SK-N-MC (cell line): ENCODE measurements around the gene MAP10.

Source experiments
- DNase-seq: peaks from one replicate; pipeline ENCODE4 v3.0.0-alpha.2; 2011; ENCODE audit warnings: low read depth, low spot score
- H3K27ac ChIP-seq: fragments of 200-600 bp; sonication (generic); 2 replicates; pipeline ENCODE4 v1.5.1; 2016; ENCODE audit warnings: mixed run types
- H3K36me3 ChIP-seq: fragments of 200-600 bp; sonication (generic); 2 replicates; pipeline ENCODE4 v1.6.1; 2017; ENCODE audit warnings: antibody characterized with exemption, low read length, mixed read lengths; ENCODE audit not compliant: insufficient read depth
- H3K4me3 ChIP-seq: fragments of 200-600 bp; sonication (generic); 2 replicates; pipeline ENCODE4 v1.5.1; 2016
- H3K9ac ChIP-seq: fragments of 200-600 bp; sonication (generic); 2 replicates; pipeline ENCODE4 v1.8.0; 2017; ENCODE audit warnings: mixed run types, mixed read lengths; ENCODE audit not compliant: insufficient read length
- H3K9me3 ChIP-seq: fragments of 200-600 bp; sonication (generic); 2 replicates; pipeline ENCODE4 v1.6.1; 2017; ENCODE audit warnings: low read depth, mild to moderate bottlenecking, antibody characterized with exemption, low read length, moderate library complexity, mixed read lengths
- EZH2 ChIP-seq: fragments of 200-600 bp; sonication (generic); IDR thresholded peaks from one replicate; pipeline ENCODE4 v1.6.1; 2017; ENCODE audit warnings: antibody characterized with exemption
- FOXP2 ChIP-seq: optimal IDR thresholded peaks from 2 replicates; pipeline ENCODE3; 2011; ENCODE audit warnings: mild to moderate bottlenecking, moderate library complexity; ENCODE audit not compliant: insufficient read depth; ENCODE audit errors: extremely low read length, control extremely low read depth
- POLR2AphosphoS5 ChIP-seq: IDR thresholded peaks from 2 replicates; pipeline ENCODE4 v1.6.1; 2012; ENCODE audit warnings: mild to moderate bottlenecking, low read depth, low read length, borderline replicate concordance

The MAP10 gene

DNA sequence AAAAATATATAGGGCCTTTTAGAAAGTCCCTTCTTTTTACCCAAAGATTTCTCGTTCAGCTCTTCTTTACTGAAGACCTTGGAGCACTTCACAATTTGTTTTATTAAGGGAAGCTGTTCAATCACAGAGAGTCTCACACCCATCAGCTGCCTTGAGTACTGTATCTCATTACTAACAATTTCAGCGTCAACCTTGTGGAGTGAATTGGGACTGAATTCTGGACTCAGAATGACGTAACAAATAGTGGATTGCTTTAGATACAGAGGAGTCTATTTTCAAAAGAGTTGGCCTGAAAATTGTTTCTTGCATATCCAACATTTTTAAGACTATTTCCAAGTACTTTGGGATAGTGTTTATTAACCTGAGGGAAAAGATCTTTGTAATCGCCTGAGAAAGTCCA is 7.9 kb downstream of the MAP10 start:
- TF ChIP-seq FOXP2 = no peak
- no peak for TF ChIP-seq POLR2AphosphoS5
- TF ChIP-seq EZH2 = no peak
- Histone ChIP-seq H3K9me3 (no peaks in the 10 kb centered on the region), H3K27ac (no peak overlapping the region), H3K4me3 (no peak overlapping the region), H3K36me3 (no peaks in the 10 kb centered on the region), H3K9ac (no peak overlapping the region)
- DNase-seq = no peak

DNA sequence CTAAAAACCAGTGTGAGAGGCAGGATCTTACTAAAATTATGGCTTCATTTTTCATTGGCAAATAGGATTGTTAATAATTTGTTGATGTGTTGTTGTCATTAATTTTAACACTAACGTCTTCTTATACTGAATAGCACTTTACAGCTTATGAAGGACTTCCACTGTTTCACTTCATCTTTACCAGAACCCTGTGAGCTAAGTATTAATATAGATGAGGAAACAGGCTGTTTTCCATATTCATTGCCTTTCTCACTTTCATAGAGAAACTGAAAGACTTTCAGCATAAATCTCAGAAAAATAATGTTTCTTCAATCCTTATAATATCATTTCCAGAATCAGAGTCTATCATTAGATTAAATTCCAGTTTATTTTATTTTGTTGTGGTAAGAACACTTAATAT is 8.5 kb downstream of the MAP10 start:
- Histone ChIP-seq H3K9ac (no peak overlapping the region), H3K4me3 (no peak overlapping the region), H3K27ac (no peak overlapping the region), H3K9me3 (no peaks in the 10 kb centered on the region), H3K36me3 (no peaks in the 10 kb centered on the region)
- no peak for DNase-seq
- TF ChIP-seq FOXP2 (no peak), POLR2AphosphoS5 (no peak), EZH2 (no peak)

DNA sequence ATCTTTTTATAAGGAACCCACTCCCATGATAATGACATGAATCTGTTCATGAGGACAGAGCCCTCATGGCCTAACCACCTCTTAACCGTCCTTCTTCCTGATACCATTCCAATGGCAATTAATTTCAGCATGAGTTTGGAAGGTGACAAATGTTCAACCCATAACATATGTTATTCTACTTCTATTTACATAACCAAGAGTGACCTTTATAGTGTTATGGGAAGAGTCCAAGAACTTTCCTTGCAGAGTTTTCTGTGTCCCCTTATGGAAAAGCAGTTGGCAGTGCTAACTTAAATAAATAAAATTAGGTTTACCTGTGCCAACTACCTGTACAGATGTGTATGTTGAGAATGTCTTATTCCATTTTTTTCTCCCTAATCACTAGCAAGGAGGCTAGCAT is 11.1 kb downstream of the MAP10 start:
- Histone ChIP-seq H3K9ac (no peak overlapping the region), H3K9me3 (no peaks in the 10 kb centered on the region), H3K36me3 (no peaks in the 10 kb centered on the region), H3K27ac (no peak overlapping the region), H3K4me3 (no peak overlapping the region)
- no peak for DNase-seq
- TF ChIP-seq FOXP2 (no peak), EZH2 (no peak), POLR2AphosphoS5 (no peak)

DNA sequence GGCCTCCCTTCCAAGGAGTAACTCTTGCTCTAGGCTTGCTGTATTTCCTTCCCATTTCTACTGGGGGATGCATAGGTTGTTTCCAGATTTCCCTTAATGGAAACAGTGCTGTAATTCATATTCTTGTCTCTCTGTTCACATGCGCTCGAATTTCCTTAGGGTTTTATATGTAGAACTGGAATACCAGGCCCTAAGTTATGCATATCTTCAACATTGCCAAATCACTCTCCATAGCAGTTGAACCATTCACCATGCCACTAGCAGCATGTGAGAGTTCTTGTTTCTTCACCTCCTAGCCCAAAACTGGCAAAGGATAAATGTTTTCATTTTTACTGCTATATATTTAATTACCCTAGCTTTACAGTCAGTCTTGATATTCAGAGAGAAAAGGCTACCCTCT is 12.8 kb downstream of the MAP10 start:
- DNase-seq = no peak
- no peak overlapping the region for H3K27ac ChIP-seq
- no peaks in the 10 kb centered on the region for H3K9me3 ChIP-seq
- H3K36me3 ChIP-seq = no peaks in the 10 kb centered on the region
- H3K9ac ChIP-seq = no peak overlapping the region
- no peak overlapping the region for H3K4me3 ChIP-seq
- no peak for TF ChIP-seq POLR2AphosphoS5

DNA sequence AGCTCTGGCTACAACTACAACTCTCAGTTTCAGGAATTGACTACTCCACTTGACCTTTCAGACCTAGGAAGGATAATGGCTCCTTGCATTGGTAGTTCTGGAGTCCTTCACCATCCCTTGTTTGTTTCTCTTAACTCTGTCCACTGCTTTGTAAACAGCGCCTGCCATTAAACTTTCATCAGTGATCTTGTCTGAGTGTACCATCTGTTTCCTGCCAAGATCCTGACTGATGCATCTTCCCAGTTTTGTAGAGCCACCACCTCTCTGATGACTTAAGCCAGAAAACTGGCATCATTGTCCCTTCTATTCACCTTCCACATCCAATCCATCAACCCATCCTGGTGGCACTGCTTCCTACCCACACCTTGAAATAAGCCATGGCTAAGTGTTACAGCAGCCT is 15.2 kb downstream of the MAP10 start:
- H3K4me3 ChIP-seq = no peak overlapping the region
- TF ChIP-seq FOXP2 (no peak), POLR2AphosphoS5 (no peak), EZH2 (no peak)
- H3K36me3 ChIP-seq = no peaks in the 10 kb centered on the region
- H3K9me3 ChIP-seq = no peaks in the 10 kb centered on the region
- no peak for DNase-seq
- H3K9ac ChIP-seq = no peak overlapping the region
- H3K27ac ChIP-seq = no peak overlapping the region

DNA sequence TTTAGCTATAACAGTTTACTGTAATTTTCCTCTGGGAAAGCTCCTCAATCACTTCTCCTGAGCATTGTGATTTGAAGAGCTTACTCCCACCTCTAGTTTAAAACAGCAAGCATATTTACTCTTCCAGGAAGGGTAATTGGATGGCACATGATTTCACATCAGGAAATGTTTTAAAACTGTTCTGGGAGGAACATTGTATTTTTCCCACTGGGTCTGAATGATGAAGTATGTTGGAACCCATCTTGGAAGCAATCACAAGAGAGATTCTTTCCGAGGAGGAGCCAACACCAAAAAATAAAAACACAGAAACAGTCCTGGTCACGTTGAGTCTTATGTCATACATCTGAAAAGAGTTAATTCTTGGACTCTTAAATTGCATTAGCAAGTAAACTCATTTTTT is 17.3 kb downstream of the MAP10 start:
- H3K36me3 ChIP-seq = no peaks in the 10 kb centered on the region
- no peak overlapping the region for H3K27ac ChIP-seq
- H3K9me3 ChIP-seq = no peaks in the 10 kb centered on the region
- DNase-seq = no peak
- TF ChIP-seq FOXP2 (no peak), POLR2AphosphoS5 (no peak), EZH2 (no peak)
- no peak overlapping the region for H3K9ac ChIP-seq
- no peak overlapping the region for H3K4me3 ChIP-seq

DNA sequence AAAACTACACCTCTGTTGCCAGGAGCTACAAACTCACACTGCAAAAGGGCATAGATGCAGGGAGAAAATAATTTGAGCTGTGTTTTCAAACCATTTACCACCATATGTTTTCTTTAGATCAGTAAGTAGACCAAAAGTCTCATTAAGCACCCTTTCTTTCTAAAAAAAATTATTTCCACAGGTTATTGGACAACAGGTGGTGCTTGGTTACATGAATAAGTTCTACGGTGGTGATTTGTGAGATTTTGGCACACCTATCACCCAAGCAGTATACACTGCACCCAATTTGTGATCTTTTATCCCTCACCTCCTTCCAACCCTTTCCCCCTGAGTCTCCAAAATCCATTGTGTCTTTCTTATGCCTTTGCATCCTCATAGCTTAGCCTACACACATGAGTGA is 21.1 kb downstream of the MAP10 start:
- no peaks in the 10 kb centered on the region for H3K9me3 ChIP-seq
- H3K36me3 ChIP-seq = no peaks in the 10 kb centered on the region
- H3K4me3 ChIP-seq = no peak overlapping the region
- H3K9ac ChIP-seq = no peak overlapping the region
- H3K27ac ChIP-seq = no peak overlapping the region
- DNase-seq = no peak
- no peak for TF ChIP-seq FOXP2
- TF ChIP-seq EZH2 = no peak
- no peak for TF ChIP-seq POLR2AphosphoS5

DNA sequence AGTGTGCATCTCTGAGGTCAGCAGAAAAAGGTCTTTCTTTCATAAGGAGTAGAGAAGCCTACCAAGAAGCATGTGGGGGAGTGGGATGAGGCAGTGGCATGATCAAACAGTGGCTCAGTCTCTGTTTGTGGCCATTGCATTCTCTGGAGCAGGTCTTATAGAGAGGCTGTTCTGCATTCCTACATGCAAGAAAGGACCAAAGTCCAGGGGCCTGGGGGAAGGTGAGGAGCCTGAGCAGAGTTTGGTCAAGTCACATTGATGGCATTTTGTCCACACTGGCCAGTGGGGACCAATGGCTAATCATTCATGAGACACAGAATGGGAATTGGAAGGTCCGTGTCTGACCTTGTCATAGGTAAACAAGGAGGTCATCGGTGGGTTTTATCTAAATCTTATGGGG is 25.4 kb downstream of the MAP10 start:
- no peak overlapping the region for H3K9ac ChIP-seq
- no peak overlapping the region for H3K27ac ChIP-seq
- no peak for DNase-seq
- no peaks in the 10 kb centered on the region for H3K36me3 ChIP-seq
- no peaks in the 10 kb centered on the region for H3K9me3 ChIP-seq
- TF ChIP-seq POLR2AphosphoS5 (no peak), FOXP2 (no peak), EZH2 (no peak)
- no peak overlapping the region for H3K4me3 ChIP-seq

DNA sequence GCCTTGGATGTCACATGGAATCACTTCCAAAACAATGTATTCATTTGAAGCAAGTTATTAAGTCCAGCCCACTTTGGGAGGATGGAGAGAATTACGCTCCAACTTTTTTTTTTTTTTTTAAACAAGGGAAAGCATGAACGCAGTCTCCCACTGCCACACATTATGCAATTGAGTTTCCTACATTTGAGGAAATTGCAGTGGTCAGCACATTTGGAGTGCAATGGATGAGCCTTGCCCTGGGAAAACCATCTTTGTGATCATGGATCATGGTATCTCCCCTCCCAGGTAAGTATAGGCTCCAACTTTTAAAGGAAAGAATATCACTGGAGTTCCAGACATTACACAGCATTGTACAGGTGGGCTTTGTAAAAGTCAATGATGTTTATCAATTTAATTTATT is 26.7 kb downstream of the MAP10 start:
- Histone ChIP-seq H3K9ac (no peak overlapping the region), H3K36me3 (no peaks in the 10 kb centered on the region), H3K27ac (no peak overlapping the region), H3K4me3 (no peak overlapping the region), H3K9me3 (no peaks in the 10 kb centered on the region)
- TF ChIP-seq EZH2 (no peak), POLR2AphosphoS5 (no peak), FOXP2 (no peak)
- DNase-seq = no peak
